Mucosa of descending colon (tissue), 3 donors: ENCODE results near the gene PTGS1. TPM values are rescaled to one million over a fixed set of nuclear protein-coding genes. Genes with fewer than 3 reads are reported as not detected.
"Not testable (repeated sequence)": the region's sequence is repeated elsewhere in the genome, so short reads cannot be mapped to it uniquely, and the experiment has no call there.

Source experiments
- ATAC-seq: fragments of 200-7000 bp; cut with Tn5 transposase; one replicate; pipeline ENCODE4 v1.9.1; 2020; ENCODE audit warnings: mild to moderate bottlenecking, moderate library complexity
- DNase-seq, 3 donors: peaks; one replicate each; pipeline ENCODE4 v3.0.0-alpha.2; 2020
- H3K36me3 ChIP-seq: fragments of 200-600 bp; one replicate; pipeline ENCODE4 v1.8.0; 2021; ENCODE audit warnings: low read depth, mild to moderate bottlenecking
- H3K4me1 ChIP-seq: fragments of 200-600 bp; one replicate; pipeline ENCODE4 v1.8.0; 2021; ENCODE audit warnings: low read depth, mild to moderate bottlenecking
- H3K4me3 ChIP-seq: fragments of 200-600 bp; one replicate; pipeline ENCODE4 v1.8.0; 2021; ENCODE audit warnings: mild to moderate bottlenecking
- H3K9me3 ChIP-seq: fragments of 200-600 bp; one replicate; pipeline ENCODE4 v1.8.0; 2021; ENCODE audit warnings: mild to moderate bottlenecking
- intact Hi-C, 2 donors: fragments of 100-400 bp; cut with DNase I in 1 of 2; cut with micrococcal nuclease in 1 of 2; formaldehyde crosslinking; loops; one replicate each; pipeline versions ENCODE4 v1.11.0 to v1.11.1; 2022; cut with DNase I, micrococcal nuclease
- long read RNA-seq, 2 donors: library from polyadenylated mRNA; unstranded; transcript quantifications; one replicate each; pipeline ENCODE4 v2.0.0, GENCODE V29; 2019 to 2021
- total RNA-seq, 3 donors: library from RNA; stranded (reverse); fragmentation: NEBNext Ultra II Directional in 2 of 3; extraction: Animal tissue kit (Norgen Biotek cat#: 25700) in 2 of 3; gene quantifications; one replicate each; pipeline versions ENCODE4 v1.2.1 to v1.2.4, GENCODE V29; 2021 to 2023
- TF ChIP-seq, protein P1 (sequence below): fragments of 200-600 bp; IDR thresholded peaks from one replicate; pipeline ENCODE4 v1.8.0; 2022; ENCODE audit warnings: antibody characterized with exemption, mild to moderate bottlenecking
- donor health status: DM: no; HTN: no; CAD: no; lungs with moderate emphysema.
- donor health status: DM: no; HTN: no; CAD: no.
- donor health status: DM: no; HTN: yes; CAD: no.

The PTGS1 gene
- 100 to 1,000 TPM in 1 of 3 donors, 10 to 100 TPM in 1, 1 to 10 TPM in 1; 8.8 to 192 (median 15.3) TPM for total RNA-seq
- long read RNA-seq, donor 1, full-length matches to known transcripts: 135 of 265 reads
- long read RNA-seq, donor 1, partial matches to known transcripts: 85 of 265 reads
- long read RNA-seq, donor 1, other reads (novel, unspliced or antisense): 45 of 265 reads
- long read RNA-seq, donor 2, full-length matches to known transcripts: 5 of 8 reads
- long read RNA-seq, donor 2, partial matches to known transcripts: 0 of 8 reads
- long read RNA-seq, donor 2, other reads (novel, unspliced or antisense): 3 of 8 reads

GRCh38 chr9:122370869-122371755 is at the start of gene PTGS1:
PTGS1 (plus strand) TSS chr9:122371024; CDS start chr9:122371085, 61 bp downstream.
- intact Hi-C loops: no loop called here
- H3K9me3 ChIP-seq: no peaks in the 10 kb centered on the region
- H3K4me3 ChIP-seq: no peak within 1 kb of the TSS

DNA sequence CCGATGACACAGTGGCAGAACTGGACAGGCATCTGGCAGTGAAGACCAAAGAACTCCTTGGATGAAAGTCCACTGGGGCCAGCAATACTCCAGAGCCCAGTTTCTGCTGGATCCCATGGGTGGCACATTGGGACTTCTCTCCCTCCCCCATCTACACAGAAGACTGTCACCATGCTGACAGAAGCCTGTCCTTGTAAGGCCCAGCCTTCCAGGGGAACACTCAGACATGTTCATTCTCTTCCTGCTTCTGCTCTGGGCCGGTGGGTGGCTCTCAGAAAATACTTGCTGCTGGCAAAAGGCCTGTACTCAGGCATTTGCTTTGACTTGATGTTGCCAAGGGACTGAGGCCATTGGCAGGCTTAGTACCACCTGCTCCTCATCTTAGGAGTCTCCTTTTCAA is 48.3 kb upstream of the PTGS1 start:
- Histone ChIP-seq H3K36me3 (no peaks in the 10 kb centered on the region), H3K4me1 (no peaks in the 10 kb centered on the region), H3K4me3 (no peak overlapping the region), H3K9me3 (no peaks in the 10 kb centered on the region)
- DNase-seq: no peak
- TF ChIP-seq, protein P1, sequence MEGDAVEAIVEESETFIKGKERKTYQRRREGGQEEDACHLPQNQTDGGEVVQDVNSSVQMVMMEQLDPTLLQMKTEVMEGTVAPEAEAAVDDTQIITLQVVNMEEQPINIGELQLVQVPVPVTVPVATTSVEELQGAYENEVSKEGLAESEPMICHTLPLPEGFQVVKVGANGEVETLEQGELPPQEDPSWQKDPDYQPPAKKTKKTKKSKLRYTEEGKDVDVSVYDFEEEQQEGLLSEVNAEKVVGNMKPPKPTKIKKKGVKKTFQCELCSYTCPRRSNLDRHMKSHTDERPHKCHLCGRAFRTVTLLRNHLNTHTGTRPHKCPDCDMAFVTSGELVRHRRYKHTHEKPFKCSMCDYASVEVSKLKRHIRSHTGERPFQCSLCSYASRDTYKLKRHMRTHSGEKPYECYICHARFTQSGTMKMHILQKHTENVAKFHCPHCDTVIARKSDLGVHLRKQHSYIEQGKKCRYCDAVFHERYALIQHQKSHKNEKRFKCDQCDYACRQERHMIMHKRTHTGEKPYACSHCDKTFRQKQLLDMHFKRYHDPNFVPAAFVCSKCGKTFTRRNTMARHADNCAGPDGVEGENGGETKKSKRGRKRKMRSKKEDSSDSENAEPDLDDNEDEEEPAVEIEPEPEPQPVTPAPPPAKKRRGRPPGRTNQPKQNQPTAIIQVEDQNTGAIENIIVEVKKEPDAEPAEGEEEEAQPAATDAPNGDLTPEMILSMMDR: no peak
- no peak for ATAC-seq
- intact Hi-C loops: no loop called here

More at GRCh38 chr9:122370869-122371755, at the start of gene PTGS1:
- ATAC-seq: peak; percentile 83
- TF ChIP-seq, protein P1: no peak
- H3K36me3 ChIP-seq: no peaks in the 10 kb centered on the region
- H3K4me1 ChIP-seq: peaks cover 17% of the 10 kb centered on the region
- peak; percentile 67 to 79 (median 77) for DNase-seq

DNA sequence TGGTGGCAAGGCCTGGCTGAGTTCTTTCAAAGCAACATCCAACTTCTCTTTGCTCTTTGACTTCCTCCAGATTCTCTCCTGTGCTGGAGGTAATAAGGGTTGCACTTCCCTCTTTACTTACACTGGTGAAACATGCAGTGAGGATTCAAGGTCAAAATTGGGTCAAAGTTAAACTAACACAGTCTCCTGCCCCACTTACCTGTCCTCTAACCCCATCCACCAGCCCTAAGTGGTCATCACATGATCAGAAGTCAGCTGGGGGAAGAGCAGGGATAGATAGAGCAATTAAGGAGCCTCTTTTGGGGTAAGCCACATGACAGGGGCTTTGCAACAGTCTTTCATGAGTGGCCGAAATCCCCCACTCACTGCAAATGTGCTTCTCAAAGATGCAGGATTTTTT is 46.2 kb upstream of the PTGS1 start:
- H3K36me3 ChIP-seq, DNase-seq, H3K4me1 ChIP-seq, H3K4me3 ChIP-seq, H3K9me3 ChIP-seq, ATAC-seq, intact Hi-C loops: not testable (repeated sequence)

GRCh38 chr9:122325124-122325523 is 45.7 kb upstream of the PTGS1 start:
- ATAC-seq: no peak
- no peak for DNase-seq
- no peaks in the 10 kb centered on the region for H3K9me3 ChIP-seq
- intact Hi-C loops: no loop called here
- H3K4me3 ChIP-seq: no peak overlapping the region
- no peaks in the 10 kb centered on the region for H3K36me3 ChIP-seq
- no peaks in the 10 kb centered on the region for H3K4me1 ChIP-seq
- TF ChIP-seq, protein P1: no peak

- TF ChIP-seq, protein P1: no peak
- H3K9me3 ChIP-seq: no peaks in the 10 kb centered on the region
- no peaks in the 10 kb centered on the region for H3K4me1 ChIP-seq
- H3K4me3 ChIP-seq: no peak overlapping the region
- DNase-seq (no peak), ATAC-seq (no peak)
- H3K36me3 ChIP-seq: no peaks in the 10 kb centered on the region
- intact Hi-C loops: no loop called here
Observed at GRCh38 chr9:122327175-122327574, 43.6 kb upstream of the PTGS1 start.

GRCh38 chr9:122329597-122329996 is 41.2 kb upstream of the PTGS1 start:
- no peak for ATAC-seq
- Histone ChIP-seq H3K4me1 (no peaks in the 10 kb centered on the region), H3K4me3 (no peak overlapping the region), H3K36me3 (no peaks in the 10 kb centered on the region), H3K9me3 (no peaks in the 10 kb centered on the region)
- TF ChIP-seq, protein P1: no peak
- intact Hi-C loops: no loop called here
- DNase-seq: no peak

GRCh38 chr9:122330466-122330865 is 40.4 kb upstream of the PTGS1 start:
- intact Hi-C loops, H3K4me1 ChIP-seq, H3K4me3 ChIP-seq, ATAC-seq, H3K9me3 ChIP-seq, DNase-seq, H3K36me3 ChIP-seq: not testable (repeated sequence)
